SK-MEL-5 (cell line): ENCODE results near the gene CERS5. TPM values are rescaled to one million over a fixed set of nuclear protein-coding genes. Genes with fewer than 3 reads are reported as not detected.
A peak's percentile ranks its signal among the peaks of the same experiment; 100 is the strongest.
"Not testable (repeated sequence)": the region's sequence is repeated elsewhere in the genome, so short reads cannot be mapped to it uniquely, and the experiment has no call there.

ENCODE experiments used
- DNase-seq: peaks from one replicate; pipeline ENCODE4 v3.0.0-alpha.2; 2016; ENCODE audit warnings: low read depth, low spot score
- in situ Hi-C: cut with HindIII; loops from 2 replicates; pipeline ENCODE4 v1.10.0; 2016; ENCODE audit warnings: low sequenced_read_pairs, high pct_unique_total_duplicates, low pct_unique_long_range_greater_than_20kb
- total RNA-seq: library from RNA; depleted of rRNA; stranded (reverse); fragments of >200 nt; shearing (Covaris generic); gene quantifications from 2 replicates; pipeline ENCODE4 v1.2.3, GENCODE V29; 2014

The CERS5 gene
- total RNA-seq, 1 experiment from 2014 or later, result 15.2 TPM

DNA sequence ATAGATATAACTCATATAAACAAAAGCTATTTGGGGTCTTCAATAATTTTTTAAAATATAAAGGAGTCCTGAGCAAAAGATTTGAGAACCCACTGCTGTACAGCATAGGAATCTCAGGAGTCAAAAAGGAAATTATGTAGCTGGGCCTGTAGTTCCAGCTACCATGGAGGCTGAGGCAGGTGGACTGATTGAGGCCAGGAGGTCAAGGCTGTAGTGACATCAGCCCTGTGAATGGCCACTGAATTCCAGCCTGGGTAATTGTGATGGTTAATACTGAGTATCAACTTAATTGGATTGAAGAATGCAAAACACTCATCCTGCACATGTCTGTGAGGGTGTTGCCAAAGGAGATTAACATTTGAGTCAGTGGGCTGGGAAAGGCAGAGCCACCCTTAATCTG, 10.5 kb downstream of the CERS5 start:
- DNase-seq, result no peak
- in situ Hi-C loops, result no loop called here

GRCh38 chr12:50154947-50155346, 12.2 kb downstream of the CERS5 start:
- in situ Hi-C loops, DNase-seq: not testable (repeated sequence)

DNA sequence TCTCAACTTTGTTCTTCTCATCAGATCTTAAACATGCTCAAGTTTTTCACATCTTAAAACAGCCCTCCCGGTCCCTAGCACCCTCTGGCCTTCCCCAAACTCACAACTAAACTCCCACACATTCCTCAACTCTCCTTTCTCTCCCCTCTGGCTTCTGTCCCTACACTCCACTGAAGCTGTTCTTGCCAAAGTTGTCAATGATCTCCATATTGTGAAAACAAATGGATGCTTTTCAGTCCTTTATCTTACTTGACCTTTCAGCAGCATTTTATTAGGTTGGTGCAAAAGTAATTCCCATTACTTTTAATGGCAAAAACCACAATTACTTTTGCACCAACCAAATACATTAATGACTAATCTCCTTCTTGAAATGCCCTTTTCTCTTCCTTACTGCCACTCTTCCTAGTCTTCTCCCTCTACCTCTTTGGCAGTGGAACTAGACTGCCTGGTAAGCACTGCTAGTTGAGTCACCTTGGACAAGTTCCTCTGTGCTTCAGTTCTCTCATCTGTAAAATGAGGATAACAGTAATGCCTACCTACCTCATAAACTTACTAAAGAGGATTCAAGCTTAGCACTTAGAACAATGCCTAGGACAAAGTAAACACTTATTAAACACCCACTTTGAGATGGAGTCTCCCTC, 16.0 kb downstream of the CERS5 start:
- in situ Hi-C loops, result no loop called here

DNA sequence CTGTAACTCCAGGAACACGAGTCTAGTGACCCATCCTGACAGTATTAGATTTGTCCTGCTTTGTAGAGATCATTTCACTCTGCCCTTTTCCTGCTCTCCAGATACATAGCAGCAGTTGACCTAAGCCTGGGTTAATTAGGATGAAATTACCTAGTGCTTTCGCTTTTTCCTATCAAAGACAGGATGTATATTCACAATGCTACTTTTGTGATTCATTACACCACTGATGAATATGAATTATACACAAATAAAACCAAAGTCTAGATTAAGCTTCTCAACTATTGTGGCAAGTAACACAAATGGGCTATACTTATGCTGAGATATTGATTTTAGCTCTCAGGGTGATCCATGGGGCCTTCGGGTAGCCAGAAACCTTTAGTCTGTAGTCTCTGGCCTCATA, 17.9 kb downstream of the CERS5 start:
- in situ Hi-C loops, result no loop called here
- DNase-seq, result no peak

More for the DNA sequence above, 16.0 kb downstream of the CERS5 start:
- no peak for DNase-seq

- DNase-seq, in situ Hi-C loops: not testable (repeated sequence)
Observed at GRCh38 chr12:50148011-50148410, 19.2 kb downstream of the CERS5 start.

- in situ Hi-C loops, result no loop called here
Observed at GRCh38 chr12:50147281-50147680, 19.9 kb downstream of the CERS5 start.

DNA sequence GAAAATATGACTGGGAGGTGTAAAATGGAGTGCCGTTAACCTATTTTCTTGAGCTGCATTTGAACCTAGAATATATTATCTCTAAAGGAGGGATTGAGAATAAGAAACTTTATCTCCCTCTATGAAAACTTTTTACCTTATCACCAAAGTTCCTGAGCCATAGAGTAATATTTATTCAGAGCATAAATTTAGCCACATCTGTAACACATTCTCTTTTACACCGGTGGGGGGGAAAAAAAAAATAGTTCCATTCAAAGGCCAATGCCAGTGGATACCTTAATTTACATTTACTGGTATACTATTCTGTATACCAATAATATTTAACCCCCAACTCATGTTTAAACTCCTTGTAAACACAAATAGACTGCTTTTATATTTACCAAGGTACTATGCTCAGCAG, 21.7 kb downstream of the CERS5 start:
- in situ Hi-C loops, result no loop called here
- no peak for DNase-seq

More at GRCh38 chr12:50147281-50147680, 19.9 kb downstream of the CERS5 start:
- no peak for DNase-seq

DNA sequence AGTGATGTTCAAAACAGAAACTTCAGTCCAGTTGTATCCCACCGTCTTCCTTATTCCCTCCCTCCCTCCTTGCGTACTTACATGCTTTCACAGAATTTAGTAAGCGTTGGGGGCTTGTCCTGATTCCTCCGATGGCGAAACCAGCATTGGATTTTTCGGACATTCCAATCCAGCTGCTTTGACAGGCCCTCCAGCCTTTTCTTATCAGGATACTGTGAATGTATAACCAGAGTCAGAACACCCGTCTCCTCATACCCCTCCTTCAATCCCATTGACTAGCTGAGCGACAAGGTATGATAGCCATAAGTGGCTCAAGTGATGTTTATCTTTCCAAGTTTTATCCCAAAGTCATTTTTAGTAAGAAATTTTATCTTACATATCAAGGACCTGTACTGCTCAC, 24.2 kb downstream of the CERS5 start:
- in situ Hi-C loops, result no loop called here
- DNase-seq, result no peak

- in situ Hi-C loops, result no loop called here
Observed at GRCh38 chr12:50132505-50133135, 34.5 kb downstream of the CERS5 start.

GRCh38 chr12:50129290-50129689, 37.9 kb downstream of the CERS5 start:
- no peak for DNase-seq
- in situ Hi-C loops, result no loop called here

More at GRCh38 chr12:50132505-50133135, 34.5 kb downstream of the CERS5 start:
- peak; percentile 71 for DNase-seq

DNA sequence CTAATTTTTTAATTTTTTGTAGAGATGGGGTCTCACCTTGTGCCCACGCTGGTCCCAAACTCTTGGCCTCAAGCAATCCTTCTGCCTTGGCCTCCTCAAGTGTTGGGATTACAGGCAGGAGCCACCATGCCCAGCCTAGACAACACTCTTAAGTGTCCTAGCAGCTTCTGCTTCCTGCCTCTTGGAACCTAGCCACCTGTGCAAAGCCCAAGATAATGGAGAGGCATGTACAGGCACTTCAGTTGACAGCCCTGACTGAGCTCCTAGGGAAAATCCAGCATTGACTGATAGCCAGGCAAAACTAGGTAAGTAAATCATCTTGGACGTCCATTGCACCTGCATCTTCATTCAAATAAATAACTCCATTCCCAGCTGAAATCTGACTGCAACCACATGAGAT, 39.6 kb downstream of the CERS5 start:
- in situ Hi-C loops, result no loop called here
- DNase-seq, result no peak

GRCh38 chr12:50123203-50123602, 44.0 kb downstream of the CERS5 start:
- in situ Hi-C loops, result no loop called here

DNA sequence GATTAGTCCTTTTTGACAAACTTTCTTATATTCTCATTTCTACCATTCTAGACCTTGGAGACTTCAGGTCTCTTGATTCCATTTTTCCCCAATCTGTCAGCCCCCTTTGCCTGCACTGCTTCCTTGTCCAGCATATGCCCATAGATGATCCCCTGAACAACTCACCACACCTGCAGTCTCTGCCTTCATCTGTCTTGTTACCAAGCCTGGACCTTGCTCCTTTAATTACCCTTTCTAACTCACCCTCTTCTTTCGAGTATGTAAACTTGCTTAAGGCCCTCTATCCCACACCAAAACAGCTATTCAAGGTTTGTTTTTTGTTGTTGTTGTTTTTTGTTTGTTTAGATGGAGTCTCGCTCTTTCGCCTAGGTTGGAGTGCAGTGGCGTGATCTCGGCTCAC, 45.5 kb downstream of the CERS5 start:
- in situ Hi-C loops, result no loop called here
- no peak for DNase-seq

More at GRCh38 chr12:50123203-50123602, 44.0 kb downstream of the CERS5 start:
- no peak for DNase-seq

- in situ Hi-C loops, result no loop called here
- DNase-seq, result no peak
Observed at GRCh38 chr12:50120953-50121352, 46.2 kb downstream of the CERS5 start.

DNA sequence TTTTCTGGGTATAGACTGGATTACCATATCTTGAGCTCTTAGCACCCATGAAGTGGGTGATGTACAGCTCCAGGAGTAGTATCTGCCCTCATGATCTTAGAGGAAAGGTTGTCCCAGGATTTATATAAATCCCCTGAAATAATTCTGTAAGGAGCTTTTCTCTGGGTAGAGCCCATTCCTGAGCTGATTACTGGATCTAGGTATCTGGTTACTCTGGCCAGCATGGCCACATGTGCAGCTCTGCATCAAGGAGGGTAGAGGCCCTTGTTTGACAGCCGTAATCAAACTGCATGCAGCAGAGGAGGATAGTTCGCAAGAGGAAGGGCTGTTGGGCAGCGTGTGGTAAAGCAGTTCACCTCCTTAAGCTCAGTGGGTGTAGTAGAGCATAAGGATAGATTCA, 46.6 kb downstream of the CERS5 start:
- in situ Hi-C loops, result no loop called here
- DNase-seq, result no peak

- in situ Hi-C loops, result no loop called here
- DNase-seq, result no peak
Observed at GRCh38 chr12:50119387-50119786, 47.8 kb downstream of the CERS5 start.

DNA sequence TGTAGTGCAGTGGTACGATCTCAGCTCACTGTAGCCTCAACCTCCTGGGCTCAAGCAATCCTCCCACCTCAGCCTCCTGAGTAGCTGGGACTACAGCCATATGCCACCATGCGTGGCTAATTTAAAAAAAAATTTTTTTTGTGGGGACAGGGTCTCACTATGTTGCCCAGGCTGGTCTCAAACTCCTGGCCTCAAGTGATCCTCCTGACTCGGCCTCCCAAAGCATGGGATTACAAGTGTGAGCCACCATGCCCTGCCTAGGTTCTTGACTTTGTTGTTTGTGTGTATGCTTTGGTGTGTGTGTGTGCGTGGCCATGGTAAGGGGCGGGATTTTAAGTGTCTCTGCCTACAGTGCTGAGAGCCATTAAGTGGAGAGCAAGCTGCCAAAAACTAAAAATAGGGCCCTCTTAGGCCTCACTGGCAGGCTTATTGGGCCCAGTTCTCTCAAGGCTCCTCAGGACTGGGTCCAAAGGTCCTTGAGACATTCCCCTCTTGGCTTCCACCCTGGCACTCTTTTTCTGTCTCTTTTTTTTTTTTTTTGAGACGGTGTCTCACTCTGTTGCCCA, 50.0 kb downstream of the CERS5 start:
- no peak for DNase-seq
- in situ Hi-C loops, result no loop called here

DNA sequence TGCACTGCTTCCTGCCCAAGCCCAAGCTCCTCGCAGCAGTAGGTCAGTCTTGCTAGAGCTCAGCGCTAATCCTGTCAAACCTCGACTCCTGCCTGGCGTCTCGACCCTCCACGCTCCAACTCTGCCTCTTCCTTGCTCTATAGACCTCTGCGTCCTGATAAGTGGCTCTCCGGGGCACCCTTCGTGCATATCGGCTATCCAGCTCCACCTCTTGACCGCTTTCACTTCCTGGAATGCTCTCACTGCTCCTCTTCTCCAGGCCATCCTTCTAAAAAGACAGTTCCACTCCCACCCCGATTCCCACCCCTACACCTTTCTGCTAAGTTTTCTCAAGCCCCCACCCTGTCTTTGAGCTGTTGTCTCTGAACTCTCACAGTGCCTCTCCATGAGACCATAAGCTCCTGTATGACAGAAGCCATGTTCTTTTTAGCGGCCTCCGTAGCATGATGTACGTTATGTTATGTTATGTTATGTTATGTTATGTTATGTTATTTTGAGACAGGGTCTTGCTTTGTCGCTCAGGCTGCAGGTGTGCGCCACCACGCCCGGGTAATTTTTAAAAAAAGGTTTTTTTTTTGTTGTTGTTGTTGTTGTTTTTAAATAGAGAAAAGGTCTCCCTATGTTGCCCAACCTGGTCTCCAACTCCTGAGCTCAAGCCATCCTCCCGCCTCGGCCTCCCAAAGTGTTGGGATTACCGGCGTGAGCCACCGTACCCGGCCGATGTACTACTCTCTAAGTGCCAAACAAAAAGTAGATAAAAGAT, 54.5 kb downstream of the CERS5 start:
- DNase-seq, result peak; percentile 56
- in situ Hi-C loops, result no loop called here
